Epithelial cell of proximal tubule (primary cell): ENCODE results near the gene VTA1. TPM values are rescaled to one million over a fixed set of nuclear protein-coding genes. Genes with fewer than 3 reads are reported as not detected.
"Not testable (repeated sequence)": the region's sequence is repeated elsewhere in the genome, so short reads cannot be mapped to it uniquely, and the experiment has no call there.

Source experiments
- DNase-seq: peaks from one replicate; pipeline ENCODE4 v3.0.0-alpha.2; 2011; ENCODE audit warnings: low read depth
- H3K4me3 ChIP-seq: 2 replicates; pipeline ENCODE4 v1.5.1; 2011; ENCODE audit warnings: low read depth, mild to moderate bottlenecking, low read length
- total RNA-seq: library from RNA; depleted of rRNA; stranded (reverse); fragments of >200 nt; gene quantifications from 2 replicates; pipeline ENCODE4 v1.2.3, GENCODE V29; 2015
- TF ChIP-seq, protein P1 (sequence below): conservative IDR thresholded peaks from 2 replicates; pipeline ENCODE4 v1.5.1; 2012; ENCODE audit warnings: low read depth, mild to moderate bottlenecking, low read length

Gene VTA1
- total RNA-seq, 1 donor from 2014 or later, result 48.2 TPM

DNA sequence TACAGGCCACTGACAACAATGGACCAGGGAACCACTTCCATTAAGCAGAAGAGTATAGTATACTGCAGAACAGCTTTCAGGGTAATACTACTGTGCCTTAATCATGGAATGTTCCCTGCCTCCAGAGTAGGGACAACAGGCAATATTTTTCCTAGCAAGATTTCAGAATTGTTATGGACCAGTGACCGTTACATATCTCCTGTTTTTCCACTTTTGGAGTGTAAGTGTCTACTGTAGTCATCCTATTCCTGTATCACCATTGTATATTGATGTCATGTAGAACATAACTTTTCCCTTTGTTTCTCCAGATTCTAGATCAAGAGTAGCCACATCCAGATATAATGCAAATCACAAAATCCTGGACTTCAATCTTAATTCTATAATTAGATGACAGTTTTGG is 16.2 kb upstream of the VTA1 start:
- H3K4me3 ChIP-seq, result no peak overlapping the region
- TF ChIP-seq, protein P1, sequence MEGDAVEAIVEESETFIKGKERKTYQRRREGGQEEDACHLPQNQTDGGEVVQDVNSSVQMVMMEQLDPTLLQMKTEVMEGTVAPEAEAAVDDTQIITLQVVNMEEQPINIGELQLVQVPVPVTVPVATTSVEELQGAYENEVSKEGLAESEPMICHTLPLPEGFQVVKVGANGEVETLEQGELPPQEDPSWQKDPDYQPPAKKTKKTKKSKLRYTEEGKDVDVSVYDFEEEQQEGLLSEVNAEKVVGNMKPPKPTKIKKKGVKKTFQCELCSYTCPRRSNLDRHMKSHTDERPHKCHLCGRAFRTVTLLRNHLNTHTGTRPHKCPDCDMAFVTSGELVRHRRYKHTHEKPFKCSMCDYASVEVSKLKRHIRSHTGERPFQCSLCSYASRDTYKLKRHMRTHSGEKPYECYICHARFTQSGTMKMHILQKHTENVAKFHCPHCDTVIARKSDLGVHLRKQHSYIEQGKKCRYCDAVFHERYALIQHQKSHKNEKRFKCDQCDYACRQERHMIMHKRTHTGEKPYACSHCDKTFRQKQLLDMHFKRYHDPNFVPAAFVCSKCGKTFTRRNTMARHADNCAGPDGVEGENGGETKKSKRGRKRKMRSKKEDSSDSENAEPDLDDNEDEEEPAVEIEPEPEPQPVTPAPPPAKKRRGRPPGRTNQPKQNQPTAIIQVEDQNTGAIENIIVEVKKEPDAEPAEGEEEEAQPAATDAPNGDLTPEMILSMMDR, result no peak
- no peak for DNase-seq

DNA sequence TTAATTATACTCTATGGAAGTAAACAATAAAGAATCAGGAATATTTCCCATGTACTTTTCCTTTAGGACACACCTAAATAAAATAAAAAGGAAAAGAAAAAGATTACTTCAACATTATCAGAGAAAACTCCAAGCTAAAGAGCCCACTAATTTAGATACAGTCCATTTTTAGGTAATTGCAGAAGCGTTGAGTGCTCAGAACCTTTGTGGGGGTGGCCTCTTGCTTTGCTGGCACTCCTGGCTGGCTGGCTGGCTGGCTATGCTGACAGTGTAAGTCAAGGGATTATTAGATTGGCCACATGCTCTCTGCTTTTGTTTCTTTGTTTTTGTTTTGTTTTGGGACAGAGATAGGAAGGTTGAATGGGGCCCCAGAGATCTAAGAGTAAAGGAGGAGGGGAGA is 14.4 kb upstream of the VTA1 start, which contains the start of gene GJE1:
Gene GJE1, plus strand, starts transcription at position 301 of the 400 bp plus-strand sequence. CDS start 234 bp downstream, outside the sequence.
- no peak within 1 kb of the TSS for H3K4me3 ChIP-seq
- TF ChIP-seq, protein P1, result no peak
- no peak for DNase-seq

GRCh38 chr6:142138876-142139275 is 8.2 kb upstream of the VTA1 start:
- TF ChIP-seq, protein P1, result no peak
- H3K4me3 ChIP-seq, result no peak overlapping the region
- DNase-seq, result no peak

DNA sequence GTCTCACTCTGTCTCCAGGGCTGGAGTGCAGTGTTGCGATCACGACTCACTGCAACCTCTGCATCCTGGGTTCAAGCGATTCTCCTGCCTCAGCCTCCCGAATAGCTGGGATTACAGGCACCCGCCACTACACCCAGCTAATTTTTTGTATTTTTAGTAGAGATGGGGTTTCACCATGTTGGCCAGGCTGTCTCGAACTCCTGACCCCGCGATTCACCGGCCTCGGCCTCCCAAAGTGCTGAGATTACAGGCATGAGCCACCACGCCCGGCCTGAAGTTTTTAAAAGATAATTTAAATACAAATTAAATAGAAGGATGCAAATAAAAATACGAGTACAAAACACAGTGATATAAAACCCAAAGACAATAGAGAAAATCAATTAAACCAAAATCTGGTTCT is 5.5 kb upstream of the VTA1 start:
- not testable (repeated sequence) for H3K4me3 ChIP-seq, DNase-seq

DNA sequence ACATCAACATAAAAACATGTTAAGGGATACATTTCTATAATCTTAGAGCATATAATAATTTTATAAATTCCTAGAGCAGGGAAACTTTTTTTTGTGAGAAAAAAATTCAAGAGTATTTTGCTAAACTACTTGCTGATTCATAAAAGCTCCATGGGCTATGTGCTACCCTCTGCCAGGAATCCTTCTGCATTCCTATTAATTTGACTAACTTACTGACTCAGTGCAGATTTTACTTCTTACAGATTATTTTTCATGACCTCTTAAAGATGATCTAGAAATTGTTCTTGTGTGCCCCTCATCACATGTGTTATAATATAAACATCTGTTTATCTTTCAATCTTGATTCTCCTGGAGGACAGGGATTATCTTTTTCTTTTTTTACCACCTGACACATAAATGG is 5.7 kb downstream of the VTA1 start:
- TF ChIP-seq, protein P1, result no peak
- no peak overlapping the region for H3K4me3 ChIP-seq
- DNase-seq, result no peak

GRCh38 chr6:142153196-142153595 is 6.1 kb downstream of the VTA1 start:
- no peak for DNase-seq
- TF ChIP-seq, protein P1, result no peak
- H3K4me3 ChIP-seq, result no peak overlapping the region

DNA sequence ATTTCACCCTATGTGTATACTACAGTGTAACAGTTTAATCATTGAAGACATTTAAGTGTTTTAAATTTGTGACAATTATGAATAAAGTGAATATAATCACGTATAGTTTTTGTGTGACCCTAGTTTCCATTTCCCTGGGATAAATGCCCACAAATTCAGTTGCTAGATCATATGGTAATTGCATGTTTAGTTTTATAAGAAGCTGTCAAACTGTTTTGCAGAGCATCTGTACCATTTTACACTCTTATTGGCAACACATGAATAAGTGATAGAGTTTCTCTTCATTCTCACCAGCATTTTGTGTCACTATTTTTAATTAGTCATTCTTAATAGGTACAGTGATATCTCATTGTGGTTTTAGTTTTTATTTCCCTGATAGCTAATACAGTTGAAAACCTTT is 7.3 kb downstream of the VTA1 start:
- H3K4me3 ChIP-seq, result no peak overlapping the region
- TF ChIP-seq, protein P1, result no peak
- DNase-seq, result no peak
